ENCODE results near the gene MOAP1. TPM values are rescaled to one million over a fixed set of nuclear protein-coding genes. Genes with fewer than 3 reads are reported as not detected.
A peak's percentile ranks its signal among the peaks of the same experiment; 100 is the strongest.
"Not testable (repeated sequence)": the region's sequence is repeated elsewhere in the genome, so short reads cannot be mapped to it uniquely, and the experiment has no call there.

Gene MOAP1
- total RNA-seq, 1 experiment from 2014 or later = 18.1 TPM

DNA sequence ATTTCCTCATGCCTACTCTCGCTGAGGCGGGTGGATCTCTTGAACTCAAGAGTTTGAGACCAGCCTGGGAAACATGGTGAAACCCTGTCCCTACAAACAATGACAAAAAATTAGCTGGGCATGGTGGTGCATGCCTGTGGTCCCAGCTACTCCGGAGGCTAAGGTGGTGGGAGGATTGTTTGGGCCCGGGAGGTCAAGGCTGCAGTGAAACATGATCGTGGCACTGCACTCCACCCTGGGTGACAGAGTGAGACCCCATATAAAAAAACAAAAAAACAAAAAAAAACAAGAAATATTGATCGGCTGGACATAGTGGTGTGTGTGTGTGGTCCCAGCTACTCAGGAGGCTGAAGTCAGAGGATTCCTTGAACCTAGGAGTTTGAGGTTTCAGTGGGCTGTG lies 9.2 kb downstream of the MOAP1 start:
- CTCF ChIA-PET = interaction anchor here (1.0 to 4.5 kb wide), 5 partner anchors 8 to 223 kb away, joined by 3 to 24 read pairs (median 4); no protein-coding TSS in a partner anchor
- DNase-seq (ENCODE audit: low spot score) (no peak), ATAC-seq (no peak)
- no peaks in the 10 kb centered on the region for H3K9me3 Mint-ChIP-seq
- no peaks in the 10 kb centered on the region for H3K36me3 Mint-ChIP-seq
- no peak overlapping the region for H3K27ac Mint-ChIP-seq
- H3K4me1 Mint-ChIP-seq = no peaks in the 10 kb centered on the region
- POLR2A ChIA-PET = no interaction called here
- no peak overlapping the region for H3K4me3 Mint-ChIP-seq
- no peaks in the 10 kb centered on the region for H3K27me3 Mint-ChIP-seq (ENCODE audit: low read depth)
- TF ChIP-seq JAZF1 (CRISPR knock-in tag; IDR thresholded peaks at IDR 0.05) (no peak), EMX1 (CRISPR knock-in tag; IDR thresholded peaks at IDR 0.05) (no peak), PREB (CRISPR knock-in tag; IDR thresholded peaks at IDR 0.05; ENCODE audit: borderline replicate concordance) (no peak), MLX (CRISPR knock-in tag; IDR thresholded peaks at IDR 0.05) (no peak), TCF7 (CRISPR knock-in tag; IDR thresholded peaks at IDR 0.05; ENCODE audit: low read depth) (no peak), ZNF263 (CRISPR knock-in tag; IDR thresholded peaks at IDR 0.05; ENCODE audit: low read depth) (no peak), CBFB (CRISPR knock-in tag; IDR thresholded peaks at IDR 0.05; ENCODE audit: low read depth) (no peak), MAX (CRISPR knock-in tag; IDR thresholded peaks at IDR 0.05) (no peak), CREB1 (CRISPR knock-in tag; IDR thresholded peaks at IDR 0.05) (no peak), SP1 (CRISPR knock-in tag; conservative IDR thresholded peaks at IDR 0.05) (no peak), ESRRA (CRISPR knock-in tag; IDR thresholded peaks at IDR 0.05; ENCODE audit: borderline replicate concordance) (no peak), NFYB (CRISPR knock-in tag; conservative IDR thresholded peaks at IDR 0.05; ENCODE audit: low read depth) (no peak)
- TF ChIP-seq, protein P1, sequence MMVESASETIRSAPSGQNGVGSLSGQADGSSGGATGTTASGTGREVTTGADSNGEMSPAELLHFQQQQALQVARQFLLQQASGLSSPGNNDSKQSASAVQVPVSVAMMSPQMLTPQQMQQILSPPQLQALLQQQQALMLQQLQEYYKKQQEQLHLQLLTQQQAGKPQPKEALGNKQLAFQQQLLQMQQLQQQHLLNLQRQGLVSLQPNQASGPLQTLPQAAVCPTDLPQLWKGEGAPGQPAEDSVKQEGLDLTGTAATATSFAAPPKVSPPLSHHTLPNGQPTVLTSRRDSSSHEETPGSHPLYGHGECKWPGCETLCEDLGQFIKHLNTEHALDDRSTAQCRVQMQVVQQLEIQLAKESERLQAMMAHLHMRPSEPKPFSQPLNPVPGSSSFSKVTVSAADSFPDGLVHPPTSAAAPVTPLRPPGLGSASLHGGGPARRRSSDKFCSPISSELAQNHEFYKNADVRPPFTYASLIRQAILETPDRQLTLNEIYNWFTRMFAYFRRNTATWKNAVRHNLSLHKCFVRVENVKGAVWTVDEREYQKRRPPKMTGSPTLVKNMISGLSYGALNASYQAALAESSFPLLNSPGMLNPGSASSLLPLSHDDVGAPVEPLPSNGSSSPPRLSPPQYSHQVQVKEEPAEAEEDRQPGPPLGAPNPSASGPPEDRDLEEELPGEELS (CRISPR knock-in tag; IDR thresholded peaks at IDR 0.05) = no peak
- TF ChIP-seq, protein P2, sequence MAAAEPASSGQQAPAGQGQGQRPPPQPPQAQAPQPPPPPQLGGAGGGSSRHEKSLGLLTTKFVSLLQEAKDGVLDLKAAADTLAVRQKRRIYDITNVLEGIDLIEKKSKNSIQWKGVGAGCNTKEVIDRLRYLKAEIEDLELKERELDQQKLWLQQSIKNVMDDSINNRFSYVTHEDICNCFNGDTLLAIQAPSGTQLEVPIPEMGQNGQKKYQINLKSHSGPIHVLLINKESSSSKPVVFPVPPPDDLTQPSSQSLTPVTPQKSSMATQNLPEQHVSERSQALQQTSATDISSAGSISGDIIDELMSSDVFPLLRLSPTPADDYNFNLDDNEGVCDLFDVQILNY (CRISPR knock-in tag; IDR thresholded peaks at IDR 0.05) = no peak
- TF ChIP-seq, protein P3, sequence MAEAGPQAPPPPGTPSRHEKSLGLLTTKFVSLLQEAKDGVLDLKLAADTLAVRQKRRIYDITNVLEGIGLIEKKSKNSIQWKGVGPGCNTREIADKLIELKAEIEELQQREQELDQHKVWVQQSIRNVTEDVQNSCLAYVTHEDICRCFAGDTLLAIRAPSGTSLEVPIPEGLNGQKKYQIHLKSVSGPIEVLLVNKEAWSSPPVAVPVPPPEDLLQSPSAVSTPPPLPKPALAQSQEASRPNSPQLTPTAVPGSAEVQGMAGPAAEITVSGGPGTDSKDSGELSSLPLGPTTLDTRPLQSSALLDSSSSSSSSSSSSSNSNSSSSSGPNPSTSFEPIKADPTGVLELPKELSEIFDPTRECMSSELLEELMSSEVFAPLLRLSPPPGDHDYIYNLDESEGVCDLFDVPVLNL (CRISPR knock-in tag; IDR thresholded peaks at IDR 0.05; ENCODE audit: borderline replicate concordance, low read depth) = no peak
- TF ChIP-seq, protein P4, sequence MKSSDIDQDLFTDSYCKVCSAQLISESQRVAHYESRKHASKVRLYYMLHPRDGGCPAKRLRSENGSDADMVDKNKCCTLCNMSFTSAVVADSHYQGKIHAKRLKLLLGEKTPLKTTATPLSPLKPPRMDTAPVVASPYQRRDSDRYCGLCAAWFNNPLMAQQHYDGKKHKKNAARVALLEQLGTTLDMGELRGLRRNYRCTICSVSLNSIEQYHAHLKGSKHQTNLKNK (CRISPR knock-in tag; IDR thresholded peaks at IDR 0.05) = no peak
- TF ChIP-seq, protein P5, sequence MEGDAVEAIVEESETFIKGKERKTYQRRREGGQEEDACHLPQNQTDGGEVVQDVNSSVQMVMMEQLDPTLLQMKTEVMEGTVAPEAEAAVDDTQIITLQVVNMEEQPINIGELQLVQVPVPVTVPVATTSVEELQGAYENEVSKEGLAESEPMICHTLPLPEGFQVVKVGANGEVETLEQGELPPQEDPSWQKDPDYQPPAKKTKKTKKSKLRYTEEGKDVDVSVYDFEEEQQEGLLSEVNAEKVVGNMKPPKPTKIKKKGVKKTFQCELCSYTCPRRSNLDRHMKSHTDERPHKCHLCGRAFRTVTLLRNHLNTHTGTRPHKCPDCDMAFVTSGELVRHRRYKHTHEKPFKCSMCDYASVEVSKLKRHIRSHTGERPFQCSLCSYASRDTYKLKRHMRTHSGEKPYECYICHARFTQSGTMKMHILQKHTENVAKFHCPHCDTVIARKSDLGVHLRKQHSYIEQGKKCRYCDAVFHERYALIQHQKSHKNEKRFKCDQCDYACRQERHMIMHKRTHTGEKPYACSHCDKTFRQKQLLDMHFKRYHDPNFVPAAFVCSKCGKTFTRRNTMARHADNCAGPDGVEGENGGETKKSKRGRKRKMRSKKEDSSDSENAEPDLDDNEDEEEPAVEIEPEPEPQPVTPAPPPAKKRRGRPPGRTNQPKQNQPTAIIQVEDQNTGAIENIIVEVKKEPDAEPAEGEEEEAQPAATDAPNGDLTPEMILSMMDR (IDR thresholded peaks at IDR 0.05) = no peak

DNA sequence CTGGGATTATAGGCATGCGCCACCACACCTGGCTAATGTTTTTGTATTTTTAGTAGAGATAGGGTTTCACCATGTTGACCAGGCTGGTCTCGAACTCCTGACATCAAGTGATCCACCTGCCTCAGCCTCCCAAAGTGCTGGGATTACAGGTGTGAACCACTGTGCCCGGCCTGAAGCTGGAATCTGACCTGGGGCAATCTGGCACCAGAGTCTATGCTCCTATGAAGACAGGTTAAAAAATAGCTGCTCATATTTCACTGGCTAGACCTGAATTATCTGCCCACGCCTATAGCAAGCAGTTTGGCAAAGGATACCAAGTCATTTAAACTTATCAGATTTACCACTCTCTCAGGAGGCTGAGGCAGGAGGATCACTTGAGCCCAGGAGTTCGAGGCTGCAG lies 10.0 kb downstream of the MOAP1 start:
- ChIA-PET CTCF (interaction anchor here (0.7 to 1.4 kb wide), 4 partner anchors 9 to 281 kb away, joined by 3 to 4 read pairs (median 3); partner anchors contain the start of genes LYSET and MOAP1), POLR2A (interaction anchor here (1.2 kb wide), 1 partner anchor 10 kb away, joined by 3 read pairs; the partner anchor contains the start of genes LYSET and MOAP1)
- ATAC-seq; H3K4me1 Mint-ChIP-seq; H3K36me3 Mint-ChIP-seq; H3K27me3 Mint-ChIP-seq (ENCODE audit: low read depth); H3K4me3 Mint-ChIP-seq; H3K9me3 Mint-ChIP-seq; DNase-seq (ENCODE audit: low spot score): not testable (repeated sequence)
- 0 out of 2 replicates have a peak overlapping the region, but pooled peaks have one; percentile 9 for H3K27ac Mint-ChIP-seq
